Measurements from ENCODE around the gene MKI67.

MKI67 gene

GRCh38 chr10:128080231-128080630 is 46.0 kb downstream of the MKI67 start:
- FAIRE-seq: no peak

GRCh38 chr10:128078136-128078969 is 47.9 kb downstream of the MKI67 start:
- no peak for FAIRE-seq

GRCh38 chr10:128077155-128077875 is 48.9 kb downstream of the MKI67 start:
- no peak for FAIRE-seq

GRCh38 chr10:128074589-128074988 is 51.6 kb downstream of the MKI67 start:
- FAIRE-seq: no peak

GRCh38 chr10:128073890-128074289 is 52.3 kb downstream of the MKI67 start:
- FAIRE-seq: no peak

- no peak for FAIRE-seq
Observed at GRCh38 chr10:128072941-128073645, 53.1 kb downstream of the MKI67 start.

GRCh38 chr10:128072046-128072445 is 54.2 kb downstream of the MKI67 start:
- no peak for FAIRE-seq

GRCh38 chr10:128071417-128071782 is 54.8 kb downstream of the MKI67 start:
- no peak for FAIRE-seq

- FAIRE-seq: no peak
Observed at GRCh38 chr10:128070721-128071416, 55.4 kb downstream of the MKI67 start.

GRCh38 chr10:128070161-128070560 is 56.1 kb downstream of the MKI67 start:
- FAIRE-seq: no peak

GRCh38 chr10:128069351-128070051 is 56.7 kb downstream of the MKI67 start:
- peak; percentile 61 for FAIRE-seq

- FAIRE-seq: no peak
Observed at GRCh38 chr10:128068398-128069285, 57.6 kb downstream of the MKI67 start.

GRCh38 chr10:128067691-128068397 is 58.4 kb downstream of the MKI67 start:
- no peak for FAIRE-seq

GRCh38 chr10:128066870-128067382 is 59.3 kb downstream of the MKI67 start:
- FAIRE-seq: no peak

- FAIRE-seq: no peak
Observed at GRCh38 chr10:128065881-128066534, 60.2 kb downstream of the MKI67 start.

GRCh38 chr10:128064970-128065580 is 61.1 kb downstream of the MKI67 start:
- no peak for FAIRE-seq

- FAIRE-seq: no peak
Observed at GRCh38 chr10:128064108-128064969, 61.9 kb downstream of the MKI67 start.

- FAIRE-seq: no peak
Observed at GRCh38 chr10:128063736-128064107, 62.5 kb downstream of the MKI67 start.
